Right kidney (tissue), 1 donor: Measurements from ENCODE around the gene HCK.

Experiments used
- DNase-seq: peaks from one replicate; pipeline ENCODE4 v3.0.0-alpha.2; 2016

HCK gene

GRCh38 chr20:32130352-32130751, 78.3 kb downstream of the HCK start:
- no peak for DNase-seq

GRCh38 chr20:32130965-32131364, 78.9 kb downstream of the HCK start:
- DNase-seq: no peak

GRCh38 chr20:32132911-32133549, 81.0 kb downstream of the HCK start:
- DNase-seq: no peak

- no peak for DNase-seq
These were observed 82.0 kb downstream of the HCK start for GRCh38 chr20:32134026-32134425.

- no peak for DNase-seq
These were observed 84.0 kb downstream of the HCK start for GRCh38 chr20:32135983-32136515.

GRCh38 chr20:32138921-32139320, 86.9 kb downstream of the HCK start:
- DNase-seq: no peak

- no peak for DNase-seq
These were observed 87.9 kb downstream of the HCK start for GRCh38 chr20:32139947-32140346.

GRCh38 chr20:32140603-32141002, 88.6 kb downstream of the HCK start:
- no peak for DNase-seq

- DNase-seq: no peak
These were observed 89.5 kb downstream of the HCK start for GRCh38 chr20:32141465-32141980.

GRCh38 chr20:32142088-32142487, 90.0 kb downstream of the HCK start:
- DNase-seq: no peak

GRCh38 chr20:32142991-32143390, 90.9 kb downstream of the HCK start:
- DNase-seq: no peak

- no peak for DNase-seq
These were observed 93.0 kb downstream of the HCK start for GRCh38 chr20:32144898-32145662.

- no peak for DNase-seq
These were observed 97.6 kb downstream of the HCK start for GRCh38 chr20:32149566-32150170.

- no peak for DNase-seq
These were observed 98.3 kb downstream of the HCK start for GRCh38 chr20:32150291-32150848.
